Measurements from ENCODE around the gene CARD10. TPM values are rescaled to one million over a fixed set of nuclear protein-coding genes. Genes with fewer than 3 reads are reported as not detected.

Gene CARD10
- total and polyA plus RNA-seq, 2 of the 13 experiments (the other 11 are each of a cell fraction or from before 2014, with no cell fraction given) = 35.2 to 55.8 TPM

DNA sequence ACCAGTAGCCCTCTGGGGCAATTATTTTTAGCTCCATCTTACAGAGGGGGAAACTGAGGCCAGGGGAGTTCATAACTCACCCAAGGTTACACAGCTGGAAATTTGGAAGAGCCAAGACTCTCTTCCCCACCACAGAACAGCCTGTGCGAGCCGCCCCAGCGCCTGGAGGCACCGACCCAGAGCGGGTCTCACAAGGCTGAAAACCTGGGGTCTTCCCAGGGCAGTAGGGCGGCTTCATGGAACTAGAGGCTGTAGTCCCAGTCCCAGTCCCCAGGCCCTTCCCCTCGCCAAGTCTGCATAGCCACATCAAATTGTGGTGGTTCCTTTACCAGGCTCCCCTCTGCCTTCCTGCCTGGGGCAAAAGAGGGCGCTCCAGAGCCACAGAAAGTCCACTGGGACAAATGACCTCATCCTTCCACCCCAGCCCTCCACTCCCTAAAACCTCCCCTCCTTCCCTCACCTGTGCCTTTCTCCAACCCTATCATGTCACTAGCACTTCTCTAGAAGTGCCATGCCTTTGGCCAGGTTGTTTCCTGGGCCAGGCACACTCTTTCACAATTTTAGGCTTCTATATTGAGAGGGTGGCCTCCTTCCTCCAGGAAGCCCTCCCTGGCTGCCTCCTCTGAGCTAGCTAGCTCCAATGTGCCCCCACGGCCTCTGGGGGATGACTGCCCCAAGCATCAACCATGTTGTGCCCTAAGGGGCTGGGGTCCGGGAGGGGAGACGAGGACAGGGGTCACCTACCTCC, 25.9 kb upstream of the CARD10 start (continued):
- TF ChIP-seq, protein P1, sequence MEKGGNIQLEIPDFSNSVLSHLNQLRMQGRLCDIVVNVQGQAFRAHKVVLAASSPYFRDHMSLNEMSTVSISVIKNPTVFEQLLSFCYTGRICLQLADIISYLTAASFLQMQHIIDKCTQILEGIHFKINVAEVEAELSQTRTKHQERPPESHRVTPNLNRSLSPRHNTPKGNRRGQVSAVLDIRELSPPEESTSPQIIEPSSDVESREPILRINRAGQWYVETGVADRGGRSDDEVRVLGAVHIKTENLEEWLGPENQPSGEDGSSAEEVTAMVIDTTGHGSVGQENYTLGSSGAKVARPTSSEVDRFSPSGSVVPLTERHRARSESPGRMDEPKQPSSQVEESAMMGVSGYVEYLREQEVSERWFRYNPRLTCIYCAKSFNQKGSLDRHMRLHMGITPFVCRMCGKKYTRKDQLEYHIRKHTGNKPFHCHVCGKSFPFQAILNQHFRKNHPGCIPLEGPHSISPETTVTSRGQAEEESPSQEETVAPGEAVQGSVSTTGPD (CRISPR knock-in tag; IDR thresholded peaks at IDR 0.05) = peak; percentile 30; the same call in 1 of the 2 replicates
- TF ChIP-seq, protein P2, sequence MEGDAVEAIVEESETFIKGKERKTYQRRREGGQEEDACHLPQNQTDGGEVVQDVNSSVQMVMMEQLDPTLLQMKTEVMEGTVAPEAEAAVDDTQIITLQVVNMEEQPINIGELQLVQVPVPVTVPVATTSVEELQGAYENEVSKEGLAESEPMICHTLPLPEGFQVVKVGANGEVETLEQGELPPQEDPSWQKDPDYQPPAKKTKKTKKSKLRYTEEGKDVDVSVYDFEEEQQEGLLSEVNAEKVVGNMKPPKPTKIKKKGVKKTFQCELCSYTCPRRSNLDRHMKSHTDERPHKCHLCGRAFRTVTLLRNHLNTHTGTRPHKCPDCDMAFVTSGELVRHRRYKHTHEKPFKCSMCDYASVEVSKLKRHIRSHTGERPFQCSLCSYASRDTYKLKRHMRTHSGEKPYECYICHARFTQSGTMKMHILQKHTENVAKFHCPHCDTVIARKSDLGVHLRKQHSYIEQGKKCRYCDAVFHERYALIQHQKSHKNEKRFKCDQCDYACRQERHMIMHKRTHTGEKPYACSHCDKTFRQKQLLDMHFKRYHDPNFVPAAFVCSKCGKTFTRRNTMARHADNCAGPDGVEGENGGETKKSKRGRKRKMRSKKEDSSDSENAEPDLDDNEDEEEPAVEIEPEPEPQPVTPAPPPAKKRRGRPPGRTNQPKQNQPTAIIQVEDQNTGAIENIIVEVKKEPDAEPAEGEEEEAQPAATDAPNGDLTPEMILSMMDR (CRISPR knock-in tag; IDR thresholded peaks at IDR 0.05) = peak; percentile 95
- TF ChIP-seq, protein P3, sequence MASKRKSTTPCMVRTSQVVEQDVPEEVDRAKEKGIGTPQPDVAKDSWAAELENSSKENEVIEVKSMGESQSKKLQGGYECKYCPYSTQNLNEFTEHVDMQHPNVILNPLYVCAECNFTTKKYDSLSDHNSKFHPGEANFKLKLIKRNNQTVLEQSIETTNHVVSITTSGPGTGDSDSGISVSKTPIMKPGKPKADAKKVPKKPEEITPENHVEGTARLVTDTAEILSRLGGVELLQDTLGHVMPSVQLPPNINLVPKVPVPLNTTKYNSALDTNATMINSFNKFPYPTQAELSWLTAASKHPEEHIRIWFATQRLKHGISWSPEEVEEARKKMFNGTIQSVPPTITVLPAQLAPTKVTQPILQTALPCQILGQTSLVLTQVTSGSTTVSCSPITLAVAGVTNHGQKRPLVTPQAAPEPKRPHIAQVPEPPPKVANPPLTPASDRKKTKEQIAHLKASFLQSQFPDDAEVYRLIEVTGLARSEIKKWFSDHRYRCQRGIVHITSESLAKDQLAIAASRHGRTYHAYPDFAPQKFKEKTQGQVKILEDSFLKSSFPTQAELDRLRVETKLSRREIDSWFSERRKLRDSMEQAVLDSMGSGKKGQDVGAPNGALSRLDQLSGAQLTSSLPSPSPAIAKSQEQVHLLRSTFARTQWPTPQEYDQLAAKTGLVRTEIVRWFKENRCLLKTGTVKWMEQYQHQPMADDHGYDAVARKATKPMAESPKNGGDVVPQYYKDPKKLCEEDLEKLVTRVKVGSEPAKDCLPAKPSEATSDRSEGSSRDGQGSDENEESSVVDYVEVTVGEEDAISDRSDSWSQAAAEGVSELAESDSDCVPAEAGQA (IDR thresholded peaks at IDR 0.05; ENCODE audit: low read depth) = no peak
- TF ChIP-seq, protein P3 (CRISPR knock-in tag; IDR thresholded peaks at IDR 0.05; ENCODE audit: borderline replicate concordance) = no peak
- peak; percentile 85 for TF ChIP-seq JUND (CRISPR knock-in tag; IDR thresholded peaks at IDR 0.05)
- TF ChIP-seq, protein P4, sequence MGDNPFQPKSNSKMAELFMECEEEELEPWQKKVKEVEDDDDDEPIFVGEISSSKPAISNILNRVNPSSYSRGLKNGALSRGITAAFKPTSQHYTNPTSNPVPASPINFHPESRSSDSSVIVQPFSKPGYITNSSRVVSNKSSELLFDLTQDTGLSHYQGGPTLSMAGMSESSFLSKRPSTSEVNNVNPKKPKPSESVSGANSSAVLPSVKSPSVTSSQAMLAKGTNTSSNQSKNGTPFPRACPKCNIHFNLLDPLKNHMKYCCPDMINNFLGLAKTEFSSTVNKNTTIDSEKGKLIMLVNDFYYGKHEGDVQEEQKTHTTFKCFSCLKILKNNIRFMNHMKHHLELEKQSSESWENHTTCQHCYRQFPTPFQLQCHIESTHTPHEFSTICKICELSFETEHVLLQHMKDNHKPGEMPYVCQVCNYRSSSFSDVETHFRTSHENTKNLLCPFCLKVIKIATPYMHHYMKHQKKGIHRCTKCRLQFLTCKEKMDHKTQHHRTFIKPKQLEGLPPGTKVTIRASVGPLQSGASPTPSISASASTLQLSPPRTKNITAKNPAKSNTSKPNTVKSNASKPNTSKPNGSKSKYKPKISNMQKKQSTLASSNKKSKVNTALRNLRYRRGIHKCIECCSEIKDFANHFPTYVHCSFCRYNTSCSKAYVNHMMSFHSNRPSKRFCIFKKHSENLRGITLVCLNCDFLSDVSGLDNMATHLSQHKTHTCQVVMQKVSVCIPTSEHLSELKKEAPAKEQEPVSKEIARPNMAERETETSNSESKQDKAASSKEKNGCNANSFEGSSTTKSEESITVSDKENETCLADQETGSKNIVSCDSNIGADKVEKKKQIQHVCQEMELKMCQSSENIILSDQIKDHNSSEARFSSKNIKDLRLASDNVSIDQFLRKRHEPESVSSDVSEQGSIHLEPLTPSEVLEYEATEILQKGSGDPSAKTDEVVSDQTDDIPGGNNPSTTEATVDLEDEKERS (CRISPR knock-in tag; IDR thresholded peaks at IDR 0.05) = peak; percentile 87
- 0 out of 2 replicates have a peak, but pooled peaks have one; percentile 15 for TF ChIP-seq ZNF839 (CRISPR knock-in tag; IDR thresholded peaks at IDR 0.05; ENCODE audit: borderline replicate concordance)
- 0 out of 2 replicates have a peak, but pooled peaks have one; percentile 10 for TF ChIP-seq REPIN1 (CRISPR knock-in tag; IDR thresholded peaks at IDR 0.05; ENCODE audit: borderline replicate concordance, low read depth)
- TF ChIP-seq, protein P5, sequence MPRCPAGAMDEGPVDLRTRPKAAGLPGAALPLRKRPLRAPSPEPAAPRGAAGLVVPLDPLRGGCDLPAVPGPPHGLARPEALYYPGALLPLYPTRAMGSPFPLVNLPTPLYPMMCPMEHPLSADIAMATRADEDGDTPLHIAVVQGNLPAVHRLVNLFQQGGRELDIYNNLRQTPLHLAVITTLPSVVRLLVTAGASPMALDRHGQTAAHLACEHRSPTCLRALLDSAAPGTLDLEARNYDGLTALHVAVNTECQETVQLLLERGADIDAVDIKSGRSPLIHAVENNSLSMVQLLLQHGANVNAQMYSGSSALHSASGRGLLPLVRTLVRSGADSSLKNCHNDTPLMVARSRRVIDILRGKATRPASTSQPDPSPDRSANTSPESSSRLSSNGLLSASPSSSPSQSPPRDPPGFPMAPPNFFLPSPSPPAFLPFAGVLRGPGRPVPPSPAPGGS (CRISPR knock-in tag; IDR thresholded peaks at IDR 0.05) = 0 out of 2 replicates have a peak, but pooled peaks have one; percentile 2
- no peak for TF ChIP-seq ZNF567 (CRISPR knock-in tag; IDR thresholded peaks at IDR 0.05; ENCODE audit: borderline replicate concordance)
- 0 out of 2 replicates have a peak, but pooled peaks have one; percentile 68 for TF ChIP-seq ZNF510 (CRISPR knock-in tag; IDR thresholded peaks at IDR 0.05; ENCODE audit: low read depth)
- 0 out of 2 replicates have a peak, but pooled peaks have one; percentile 9 for TF ChIP-seq ZNF607 (CRISPR knock-in tag; IDR thresholded peaks at IDR 0.05; ENCODE audit: borderline replicate concordance)

Data from HepG2 (cell line).